GM23248 (cell line): Measurements from ENCODE around the gene AKR1B15. TPM values are rescaled to one million over a fixed set of nuclear protein-coding genes. Genes with fewer than 3 reads are reported as not detected.
A peak's percentile ranks its signal among the peaks of the same experiment; 100 is the strongest.

Source experiments
- DNase-seq: peaks from one replicate; pipeline ENCODE4 v3.0.0-alpha.2; 2015
- H2AFZ ChIP-seq: fragments of 200-600 bp; sonication (generic); 2 replicates; pipeline ENCODE4 v1.6.1; 2016; ENCODE audit warnings: antibody characterized with exemption
- H3F3A ChIP-seq: fragments of 200-600 bp; sonication (generic); 2 replicates; pipeline ENCODE4 v1.6.1; 2016; ENCODE audit warnings: mild to moderate bottlenecking, antibody characterized with exemption, mixed run types; ENCODE audit not compliant: insufficient read depth
- H3K27ac ChIP-seq: fragments of 200-600 bp; sonication (generic); 2 replicates; pipeline ENCODE4 v1.5.1; 2016; ENCODE audit warnings: mild to moderate bottlenecking
- H3K27me3 ChIP-seq: fragments of 200-600 bp; sonication (generic); replicated peaks from 2 replicates; pipeline ENCODE4 v1.6.1; 2016; ENCODE audit warnings: mild to moderate bottlenecking; ENCODE audit not compliant: insufficient read depth
- H3K36me3 ChIP-seq: fragments of 200-600 bp; sonication (generic); 2 replicates; pipeline ENCODE4 v1.6.1; 2016; ENCODE audit warnings: low read depth, mild to moderate bottlenecking
- H3K4me1 ChIP-seq: fragments of 200-600 bp; sonication (generic); 2 replicates; pipeline ENCODE4 v1.6.1; 2016; ENCODE audit warnings: mild to moderate bottlenecking; ENCODE audit not compliant: insufficient read depth
- H3K4me2 ChIP-seq: fragments of 200-600 bp; sonication (generic); one replicate; pipeline ENCODE4 v1.6.1; 2016; ENCODE audit warnings: mild to moderate bottlenecking; ENCODE audit not compliant: unreplicated experiment
- H3K4me3 ChIP-seq: fragments of 200-600 bp; sonication (generic); 2 replicates; pipeline ENCODE4 v1.5.1; 2016; ENCODE audit warnings: mild to moderate bottlenecking
- H3K79me2 ChIP-seq: fragments of 200-600 bp; sonication (generic); 2 replicates; pipeline ENCODE4 v1.6.1; 2016; ENCODE audit warnings: mild to moderate bottlenecking; ENCODE audit not compliant: insufficient read depth
- H3K9ac ChIP-seq: fragments of 200-600 bp; sonication (generic); 2 replicates; pipeline ENCODE4 v1.6.1; 2016; ENCODE audit warnings: mild to moderate bottlenecking
- H3K9me2 ChIP-seq: fragments of 200-600 bp; sonication (generic); 2 replicates; pipeline ENCODE4 v1.6.1; 2016; ENCODE audit warnings: mixed run types, mild to moderate bottlenecking, moderate library complexity; ENCODE audit not compliant: insufficient read depth
- H3K9me3 ChIP-seq: fragments of 200-600 bp; sonication (generic); one replicate; pipeline ENCODE4 v1.6.1; 2017; ENCODE audit warnings: low read depth
- H4K20me1 ChIP-seq: fragments of 200-600 bp; sonication (generic); 2 replicates; pipeline ENCODE4 v1.6.0; 2016; ENCODE audit not compliant: insufficient read depth
- EZH2 ChIP-seq: fragments of 200-600 bp; sonication (generic); IDR thresholded peaks from 2 replicates; pipeline ENCODE4 v1.6.1; 2018; ENCODE audit warnings: antibody characterized with exemption, mild to moderate bottlenecking; ENCODE audit not compliant: insufficient read depth, poor library complexity, severe bottlenecking
- EZH2phosphoT487 ChIP-seq: fragments of 200-600 bp; sonication (generic); IDR thresholded peaks from 2 replicates; pipeline ENCODE4 v1.6.1; 2018; ENCODE audit warnings: antibody characterized with exemption, moderate library complexity, mild to moderate bottlenecking, low read depth; ENCODE audit not compliant: insufficient read depth
- WGBS, 2 experiments: methylation state at CpG; one replicate each; pipeline ENCODE4 v1.1.6; 2015 to 2017; ENCODE audit warnings: low lambda C conversion rate in 2 of 2, low coverage in 1 of 2; ENCODE audit errors: missing lambda C conversion rate in 2 of 2; 5-methylcytosine and 5-hydroxymethylcytosine counted together
- in situ Hi-C: fragments of 300-500 bp; cut with MboI; formaldehyde crosslinking; loops from 2 replicates; pipeline ENCODE4 v1.15.0; 2020
- polyA plus RNA-seq: library from polyadenylated mRNA; unstranded; fragments of >200 nt; fragmentation: Nextera tagmentation; extraction: Ambion mirVana; gene quantifications from 2 replicates; pipeline ENCODE4 v1.2.1, GENCODE V29; 2016
- total RNA-seq: library from RNA; depleted of rRNA; stranded (reverse); fragments of >200 nt; shearing (Covaris generic); gene quantifications from 2 replicates; pipeline ENCODE4 v1.2.3, GENCODE V29; 2014

The AKR1B15 gene
- total and polyA plus RNA-seq, 2 experiments from 2014 or later = not detected

DNA sequence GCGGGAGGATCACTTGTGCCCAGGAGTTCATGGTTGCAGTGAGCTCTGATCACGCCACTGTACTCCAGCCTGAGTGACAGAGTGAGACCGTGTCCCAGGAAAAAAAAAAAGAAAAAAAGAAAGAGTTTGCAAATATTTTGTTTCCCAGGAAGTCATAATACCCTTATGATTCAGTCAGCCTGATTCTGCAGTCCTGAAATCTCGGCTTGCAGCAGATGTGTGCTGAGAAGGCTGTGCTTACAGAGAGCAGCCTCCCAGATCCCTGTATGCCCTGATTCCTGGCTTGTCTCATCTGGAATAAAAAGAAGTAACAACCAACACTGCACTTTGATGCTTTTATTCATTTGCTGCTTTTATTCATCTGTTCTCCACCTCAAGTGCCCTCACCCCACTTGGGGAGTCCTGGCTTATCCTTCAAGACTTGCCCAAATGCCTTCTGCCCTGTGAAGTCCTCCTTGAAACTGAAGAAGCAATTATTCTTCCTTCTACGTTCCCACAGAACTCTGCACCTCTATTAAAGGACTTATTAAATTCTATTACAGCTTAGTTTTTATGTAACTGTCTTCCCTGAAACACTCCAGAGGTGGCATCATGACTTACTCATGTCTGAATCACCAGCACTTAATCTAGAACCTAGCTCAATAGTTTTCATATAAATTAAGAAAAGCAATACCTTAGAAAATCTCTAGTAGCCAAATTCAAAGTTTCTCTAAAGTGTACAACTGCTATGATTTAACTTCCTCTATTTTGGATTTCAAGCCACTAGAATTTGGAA, 70.0 kb downstream of the AKR1B15 start:
- no peaks in the 10 kb centered on the region for H3K79me2 ChIP-seq
- H3K4me1 ChIP-seq = peaks cover 40% of the 10 kb centered on the region
- in situ Hi-C loops = no loop called here
- H3K27me3 ChIP-seq = no peaks in the 10 kb centered on the region
- no peak overlapping the region for H2AFZ ChIP-seq
- H3K9me3 ChIP-seq = no peaks in the 10 kb centered on the region
- peak overlapping the region; percentile 97 for H3K27ac ChIP-seq
- 24 to 38% methylated on average over 5 of the region's 5 CpGs for WGBS, 2 experiments
- H3F3A ChIP-seq = peaks cover 44% of the 10 kb centered on the region
- peak; percentile 88 for DNase-seq
- no peak for TF ChIP-seq EZH2
- TF ChIP-seq EZH2phosphoT487 = no peak
- peak overlapping the region; percentile 45 for H3K4me3 ChIP-seq
- peak overlapping the region; percentile 82 for H3K9ac ChIP-seq
- no peaks in the 10 kb centered on the region for H4K20me1 ChIP-seq
- H3K9me2 ChIP-seq = no peaks in the 10 kb centered on the region
- peak overlapping the region; percentile 79 for H3K4me2 ChIP-seq
- H3K36me3 ChIP-seq = no peaks in the 10 kb centered on the region

DNA sequence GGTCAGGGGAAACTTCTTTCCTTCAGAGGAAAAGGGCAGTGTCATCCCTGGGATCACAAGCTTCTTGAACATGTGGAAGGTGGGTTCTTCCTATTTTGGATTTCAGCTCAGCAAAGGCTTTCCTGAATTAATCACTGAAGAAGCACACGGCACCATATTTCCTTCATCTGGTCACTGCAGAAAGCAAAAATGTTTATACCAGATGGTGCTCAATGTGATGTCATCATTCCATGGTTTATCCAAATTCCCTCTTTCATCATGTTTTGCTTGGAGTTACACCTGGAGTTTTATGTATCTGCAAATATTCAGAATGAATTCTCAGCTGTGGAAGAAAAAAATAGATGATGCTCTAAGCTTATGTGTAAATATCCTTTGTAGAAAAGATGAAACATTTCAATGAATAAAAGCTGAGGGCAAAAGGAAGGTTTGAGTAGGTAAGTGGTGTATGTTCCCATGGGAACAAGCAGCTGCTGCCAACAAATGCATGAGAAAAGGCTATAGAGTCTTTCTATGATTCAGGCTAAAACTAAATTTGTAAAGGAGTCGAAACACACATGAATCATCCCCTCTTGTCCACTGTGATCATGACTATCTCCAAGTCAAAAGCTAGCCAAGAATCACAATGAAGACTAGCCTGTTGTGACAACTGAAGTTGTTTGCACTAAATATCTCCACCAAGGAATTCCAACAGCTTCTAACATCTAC, 70.9 kb downstream of the AKR1B15 start:
- Histone ChIP-seq H3K4me3 (no peak overlapping the region), H3F3A (peaks cover 39% of the 10 kb centered on the region), H3K9ac (peak overlapping the region; percentile 82), H3K27me3 (no peaks in the 10 kb centered on the region), H3K27ac (peak overlapping the region; percentile 97), H3K36me3 (no peaks in the 10 kb centered on the region), H2AFZ (no peak overlapping the region), H3K9me2 (peaks cover 6% of the 10 kb centered on the region; the same call in 1 of the 2 replicates), H3K9me3 (no peaks in the 10 kb centered on the region), H3K4me2 (peak overlapping the region; percentile 79), H3K4me1 (peaks cover 33% of the 10 kb centered on the region), H4K20me1 (no peaks in the 10 kb centered on the region), H3K79me2 (no peaks in the 10 kb centered on the region)
- in situ Hi-C loops = no loop called here
- peak; percentile 97 for DNase-seq
- TF ChIP-seq EZH2phosphoT487 (no peak), EZH2 (no peak)
- WGBS, 2 experiments = 14 to 15% methylated on average over 2 of the region's 2 CpGs

DNA sequence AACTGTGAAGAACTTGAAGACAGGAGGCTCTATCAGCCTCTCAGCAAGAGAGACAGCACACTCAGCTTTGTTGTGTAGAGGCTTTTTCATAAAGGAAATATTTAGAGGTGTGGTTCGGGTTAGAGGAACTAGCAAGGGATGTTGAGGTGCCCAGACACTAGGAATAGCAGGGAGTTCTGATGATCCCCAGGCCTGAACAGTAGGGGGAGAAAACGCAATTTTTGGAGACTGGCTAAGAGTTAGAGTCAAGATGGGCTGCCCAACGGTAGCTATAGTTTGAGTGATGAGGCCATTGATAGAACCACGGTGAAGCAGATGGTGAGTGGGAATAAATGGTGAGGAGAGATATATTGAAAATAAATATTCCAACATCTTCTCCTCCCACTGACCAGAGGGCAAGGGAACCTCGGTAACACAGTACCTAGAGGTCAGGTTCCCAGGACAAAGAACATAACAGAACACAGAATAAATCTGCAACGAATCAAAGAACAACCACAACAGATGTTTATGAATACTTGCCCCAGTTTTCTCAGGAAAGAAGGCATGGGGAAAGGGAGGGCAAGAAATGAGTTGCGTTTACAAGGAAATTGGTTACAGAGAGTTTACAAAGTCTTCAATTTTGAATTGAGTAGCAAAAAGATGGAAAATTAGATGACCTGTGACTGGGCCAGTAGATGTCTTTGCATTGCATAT, 73.5 kb downstream of the AKR1B15 start:
- Histone ChIP-seq H3K4me1 (peaks cover 42% of the 10 kb centered on the region), H2AFZ (no peak overlapping the region), H3F3A (peaks cover 49% of the 10 kb centered on the region), H3K4me3 (no peak overlapping the region), H4K20me1 (no peaks in the 10 kb centered on the region), H3K27me3 (no peaks in the 10 kb centered on the region), H3K9me3 (no peaks in the 10 kb centered on the region), H3K36me3 (no peaks in the 10 kb centered on the region), H3K9ac (no peak overlapping the region), H3K27ac (no peak overlapping the region), H3K9me2 (peaks cover 9% of the 10 kb centered on the region), H3K79me2 (no peaks in the 10 kb centered on the region), H3K4me2 (no peak overlapping the region)
- no peak for TF ChIP-seq EZH2
- no peak for TF ChIP-seq EZH2phosphoT487
- 69 to 70% methylated on average over 7 of the region's 7 CpGs for WGBS, 2 experiments
- in situ Hi-C loops = no loop called here
- no peak for DNase-seq

DNA sequence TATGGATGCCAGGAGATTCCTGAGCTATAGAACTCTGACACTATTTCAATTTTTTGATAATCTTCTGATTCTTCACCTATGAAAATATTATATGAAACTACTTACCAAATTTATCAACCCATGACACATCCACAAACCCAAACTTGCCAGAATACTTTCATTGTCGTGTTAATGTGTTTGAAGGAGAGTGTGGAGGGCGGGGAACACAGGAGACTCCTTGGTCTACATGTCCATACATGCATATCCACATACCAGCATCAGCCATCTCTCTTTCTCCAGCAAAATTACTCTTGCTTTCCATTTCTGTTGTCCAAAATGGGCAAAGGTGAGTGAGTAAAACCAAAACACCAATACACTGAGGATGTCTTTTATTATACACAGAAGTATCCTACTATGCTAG, 74.3 kb downstream of the AKR1B15 start:
- Histone ChIP-seq H3K9ac (no peak overlapping the region), H4K20me1 (no peaks in the 10 kb centered on the region), H3K36me3 (no peaks in the 10 kb centered on the region), H3F3A (peaks cover 42% of the 10 kb centered on the region), H3K27me3 (no peaks in the 10 kb centered on the region), H2AFZ (no peak overlapping the region), H3K4me2 (no peak overlapping the region), H3K9me3 (no peaks in the 10 kb centered on the region), H3K4me1 (peaks cover 39% of the 10 kb centered on the region), H3K27ac (no peak overlapping the region), H3K4me3 (no peak overlapping the region), H3K79me2 (no peaks in the 10 kb centered on the region), H3K9me2 (peaks cover 12% of the 10 kb centered on the region)
- in situ Hi-C loops = no loop called here
- 59 to 71% methylated on average over 2 of the region's 2 CpGs for WGBS, 2 experiments
- TF ChIP-seq EZH2phosphoT487 (no peak), EZH2 (no peak)
- no peak for DNase-seq
